ENCODE results near the gene APP.
A peak's percentile ranks its signal among the peaks of the same experiment; 100 is the strongest.

Gene APP

GRCh38 chr21:26162081-26162480 lies 8.5 kb downstream of the APP start:
- ATAC-seq: no peak
- TF ChIP-seq RARB (CRISPR knock-in tag; IDR thresholded peaks at IDR 0.05) (no peak), CREB5 (CRISPR knock-in tag; IDR thresholded peaks at IDR 0.05; ENCODE audit: low read depth) (no peak), CSDC2 (CRISPR knock-in tag; IDR thresholded peaks at IDR 0.05) (no peak), BACH2 (CRISPR knock-in tag; IDR thresholded peaks at IDR 0.05; ENCODE audit: borderline replicate concordance) (no peak), ARNTL (CRISPR knock-in tag; IDR thresholded peaks at IDR 0.05; ENCODE audit: borderline replicate concordance, low read depth) (no peak), CSRNP3 (CRISPR knock-in tag; IDR thresholded peaks at IDR 0.05) (no peak), ISL1 (CRISPR knock-in tag; IDR thresholded peaks at IDR 0.05) (no peak), PPARA (CRISPR knock-in tag; IDR thresholded peaks at IDR 0.05; ENCODE audit: borderline replicate concordance) (no peak), OSR1 (CRISPR knock-in tag; IDR thresholded peaks at IDR 0.05) (no peak), ZFP30 (CRISPR knock-in tag; IDR thresholded peaks at IDR 0.05) (no peak), ZFP3 (CRISPR knock-in tag; IDR thresholded peaks at IDR 0.05) (no peak), ESRRG (CRISPR knock-in tag; IDR thresholded peaks at IDR 0.05) (no peak), ZC3H10 (CRISPR knock-in tag; IDR thresholded peaks at IDR 0.05) (no peak), TCF4 (CRISPR knock-in tag; IDR thresholded peaks at IDR 0.05; ENCODE audit: borderline replicate concordance) (no peak), ZNF8 (CRISPR knock-in tag; IDR thresholded peaks at IDR 0.05) (no peak), TOX (CRISPR knock-in tag; IDR thresholded peaks at IDR 0.05; ENCODE audit: borderline replicate concordance) (no peak), ZNF70 (CRISPR knock-in tag; IDR thresholded peaks at IDR 0.05) (no peak), GLIS3 (CRISPR knock-in tag; IDR thresholded peaks at IDR 0.05) (no peak), PATZ1 (CRISPR knock-in tag; IDR thresholded peaks at IDR 0.05; ENCODE audit: borderline replicate concordance) (no peak), SNAI2 (CRISPR knock-in tag; IDR thresholded peaks at IDR 0.05) (no peak)

GRCh38 chr21:26159869-26160268 lies 10.7 kb downstream of the APP start:
- TF ChIP-seq BACH2 (CRISPR knock-in tag; IDR thresholded peaks at IDR 0.05; ENCODE audit: borderline replicate concordance): no peak
- no peak for TF ChIP-seq PATZ1 (CRISPR knock-in tag; IDR thresholded peaks at IDR 0.05; ENCODE audit: borderline replicate concordance)
- no peak for TF ChIP-seq POU6F1 (CRISPR knock-in tag; IDR thresholded peaks at IDR 0.05; ENCODE audit: borderline replicate concordance, low read depth)
- no peak for TF ChIP-seq TOX (CRISPR knock-in tag; IDR thresholded peaks at IDR 0.05; ENCODE audit: borderline replicate concordance)
- no peak for TF ChIP-seq ZFP30 (CRISPR knock-in tag; IDR thresholded peaks at IDR 0.05)
- no peak for TF ChIP-seq CREB5 (CRISPR knock-in tag; IDR thresholded peaks at IDR 0.05; ENCODE audit: low read depth)
- no peak for TF ChIP-seq ISL1 (CRISPR knock-in tag; IDR thresholded peaks at IDR 0.05)
- TF ChIP-seq ZNF70 (CRISPR knock-in tag; IDR thresholded peaks at IDR 0.05): no peak
- no peak for TF ChIP-seq TCF4 (CRISPR knock-in tag; IDR thresholded peaks at IDR 0.05; ENCODE audit: borderline replicate concordance)
- TF ChIP-seq CSDC2 (CRISPR knock-in tag; IDR thresholded peaks at IDR 0.05): no peak
- no peak for TF ChIP-seq ARNTL (CRISPR knock-in tag; IDR thresholded peaks at IDR 0.05; ENCODE audit: borderline replicate concordance, low read depth)
- no peak for TF ChIP-seq ZFP3 (CRISPR knock-in tag; IDR thresholded peaks at IDR 0.05)
- no peak for TF ChIP-seq ZNF565 (CRISPR knock-in tag; conservative IDR thresholded peaks at IDR 0.05; ENCODE audit: low read depth)
- TF ChIP-seq ZC3H10 (CRISPR knock-in tag; IDR thresholded peaks at IDR 0.05): no peak

More at GRCh38 chr21:26159869-26160268, 10.7 kb downstream of the APP start:
- ATAC-seq: peak; percentile 32; the same call in 1 of the 3 replicates
